B cell (primary cell): ENCODE results near the gene NID1. TPM values are rescaled to one million over a fixed set of nuclear protein-coding genes. Genes with fewer than 3 reads are reported as not detected.

Source experiments
- ATAC-seq: fragments of 200-7000 bp; cut with Tn5 transposase; one replicate; pipeline ENCODE4 v1.10.0; 2021; ENCODE audit warnings: low read depth, mild to moderate bottlenecking, moderate number of reproducible peaks, moderate library complexity
- CTCF ChIA-PET: fragments of 350-600 bp; sonication (Branson Sonifier 250); formaldehyde crosslinking; loops from one replicate; lab custom pipeline; 2021; ENCODE audit warnings: antibody characterized with exemption, inconsistent platforms; lab: Charles Lee
- POLR2A ChIA-PET: fragments of 350-600 bp; sonication (Branson Sonifier 250); formaldehyde crosslinking; loops from one replicate; lab custom pipeline; 2021; ENCODE audit warnings: antibody characterized with exemption; lab: Charles Lee
- DNase-seq: peaks from one replicate; pipeline ENCODE4 v3.0.0; 2013
- H2AFZ ChIP-seq: 2 replicates; pipeline ENCODE4 v1.6.1; 2012; ENCODE audit warnings: mild to moderate bottlenecking, low read depth, low read length; ENCODE audit not compliant: insufficient read depth, poor library complexity, severe bottlenecking
- H3K27ac ChIP-seq, 2 donors: 1 replicate in 1 of 2; 2 replicates in 1 of 2; pipeline ENCODE4 v1.5.1; 2012 to 2013; ENCODE audit warnings: low read length in 2 of 2, mild to moderate bottlenecking in 2 of 2, moderate library complexity in 1 of 2
- H3K27me3 ChIP-seq, 4 experiments: fragments of 200-600 bp in 1 of 4; sonication (generic) in 1 of 4; replicated peaks in 1 of 4; 1 replicate in 2 of 4; 2 replicates in 2 of 4; pipeline versions ENCODE4 v1.6.1 to v1.7.0; 2013 to 2016; ENCODE audit warnings: low read length in 3 of 4, mild to moderate bottlenecking in 2 of 4, mixed read lengths in 1 of 4, moderate library complexity in 1 of 4; ENCODE audit not compliant: insufficient read depth in 4 of 4, control insufficient read depth in 3 of 4; ENCODE audit errors: control extremely low read depth in 1 of 4
- H3K36me3 ChIP-seq, 2 experiments: replicated peaks in 1 of 2; 1 replicate in 1 of 2; 2 replicates in 1 of 2; pipeline versions ENCODE4 v1.6.1 to v1.7.1; 2013; ENCODE audit warnings: low read length in 1 of 2; ENCODE audit not compliant: insufficient read depth in 2 of 2, control insufficient read depth in 1 of 2; ENCODE audit errors: control extremely low read depth in 1 of 2, extremely low read depth in 1 of 2
- H3K4me1 ChIP-seq, 2 donors: fragments of 200-600 bp in 1 of 2; sonication (generic) in 1 of 2; 1 replicate in 1 of 2; 2 replicates in 1 of 2; pipeline versions ENCODE4 v1.5.1 to v1.6.1; 2013 to 2017; ENCODE audit warnings: low read length in 2 of 2; ENCODE audit not compliant: control insufficient read depth in 2 of 2, insufficient read depth in 2 of 2
- H3K4me2 ChIP-seq: replicated peaks from 2 replicates; pipeline ENCODE3; 2012; ENCODE audit warnings: mild to moderate bottlenecking, low read depth, low read length; ENCODE audit not compliant: poor library complexity, severe bottlenecking
- H3K4me3 ChIP-seq, 5 experiments: fragments of 200-600 bp in 1 of 5; sonication (generic) in 1 of 5; 1 replicate in 3 of 5; 2 replicates in 2 of 5; pipeline versions ENCODE4 v1.5.1 to v1.7.0; 2011 to 2016; ENCODE audit warnings: low read length in 4 of 5, mild to moderate bottlenecking in 4 of 5, low read depth in 2 of 5, control low read depth in 1 of 5, moderate library complexity in 1 of 5; ENCODE audit not compliant: insufficient read depth in 1 of 5; ENCODE audit errors: control extremely low read depth in 1 of 5, extremely low read depth in 1 of 5
- H3K79me2 ChIP-seq: fragments of 200-600 bp; sonication (generic); one replicate; pipeline ENCODE4 v1.6.0; 2016; ENCODE audit warnings: low read length; ENCODE audit not compliant: control insufficient read depth, insufficient read depth
- H3K9ac ChIP-seq: fragments of 200-600 bp; sonication (generic); 2 replicates; pipeline ENCODE4 v1.6.1; 2017; ENCODE audit warnings: mild to moderate bottlenecking, low read length, moderate library complexity
- H3K9me3 ChIP-seq, 3 donors: one replicate each; pipeline versions ENCODE4 v1.6.1 to v1.7.1; 2013; ENCODE audit warnings: low read length in 2 of 3; ENCODE audit not compliant: control insufficient read depth in 2 of 3, insufficient read depth in 1 of 3; ENCODE audit errors: control extremely low read depth in 1 of 3
- H4K20me1 ChIP-seq: 2 replicates; pipeline ENCODE4 v1.6.0; 2012; ENCODE audit warnings: mild to moderate bottlenecking, low read length; ENCODE audit not compliant: insufficient read depth, control insufficient read depth, poor library complexity, severe bottlenecking
- H3K27ac Mint-ChIP-seq: one replicate; pipeline ENCODE4 v1.8.0; 2021; ENCODE audit warnings: mixed read lengths
- H3K27me3 Mint-ChIP-seq: one replicate; pipeline ENCODE4 v1.8.0; 2021; ENCODE audit warnings: mixed read lengths
- H3K4me1 Mint-ChIP-seq: one replicate; pipeline ENCODE4 v1.8.0; 2021; ENCODE audit warnings: mixed read lengths
- H3K4me3 Mint-ChIP-seq: one replicate; pipeline ENCODE4 v1.8.0; 2021; ENCODE audit warnings: mixed read lengths
- H3K9me3 Mint-ChIP-seq: one replicate; pipeline ENCODE4 v1.8.0; 2022; ENCODE audit warnings: mixed read lengths; ENCODE audit not compliant: insufficient read depth
- EZH2 ChIP-seq: IDR thresholded peaks from 2 replicates; pipeline ENCODE4 v1.6.1; 2012; ENCODE audit warnings: borderline replicate concordance, low read depth, mild to moderate bottlenecking, moderate library complexity, low read length; ENCODE audit not compliant: insufficient read depth, poor library complexity, severe bottlenecking
- WGBS: methylation state at CpG from one replicate; pipeline ENCODE4 v1.1.5; 2013; ENCODE audit warnings: missing lambda C conversion rate; ENCODE audit not compliant: insufficient coverage; 5-methylcytosine and 5-hydroxymethylcytosine counted together
- intact Hi-C: fragments of 100-400 bp; cut with micrococcal nuclease; formaldehyde crosslinking; loops from one replicate; pipeline ENCODE4 v1.10.0; 2022
- polyA plus RNA-seq: library from polyadenylated mRNA; depleted of rRNA; stranded (reverse); fragments of >200 nt; gene quantifications from 2 replicates; pipeline ENCODE4 v1.2.3, GENCODE V29; 2012
- total RNA-seq, 2 donors: library from RNA; stranded (reverse); fragments of 120-200 nt in 1 of 2; gene quantifications; 1 replicate in 1 of 2; 2 replicates in 1 of 2; pipeline versions ENCODE4 v1.2.3 to v1.2.4, GENCODE V29; 2013 to 2022
- TF ChIP-seq, protein P1 (sequence below): fragments of 200-600 bp; IDR thresholded peaks from one replicate; pipeline ENCODE4 v1.8.0; 2022; ENCODE audit warnings: antibody characterized with exemption, mild to moderate bottlenecking

Gene NID1
- total and polyA plus RNA-seq, 2 donors (not counting 1 experiment from before 2014, with no cell fraction given): 0.06 TPM; not detected in 1

- Mint-ChIP-seq H3K9me3 (no peaks in the 10 kb centered on the region), H3K27me3 (peaks cover 32% of the 10 kb centered on the region), H3K4me3 (no peak overlapping the region), H3K27ac (no peak overlapping the region), H3K4me1 (no peaks in the 10 kb centered on the region)
- WGBS: no CpG with 5 or more reads among the region's 3 CpGs
- Histone ChIP-seq H2AFZ (no peak overlapping the region), H3K27ac (no peak overlapping the region), H3K27me3 (peaks cover 0 to 3% (median 0%) of the 10 kb centered on the region in 4 experiments), H3K4me2 (no peak overlapping the region), H3K9ac (no peak overlapping the region), H3K36me3 (no peaks in the 10 kb centered on the region), H3K4me3 (no peak overlapping the region), H3K4me1 (no peaks in the 10 kb centered on the region), H4K20me1 (no peaks in the 10 kb centered on the region), H3K79me2 (no peaks in the 10 kb centered on the region), H3K9me3 (peaks cover 0 to 10% (median 0%) of the 10 kb centered on the region in 3 donors)
- no peak for ATAC-seq
- DNase-seq: no peak
- intact Hi-C loops: no loop called here
- ChIA-PET POLR2A (no interaction called here), CTCF (no interaction called here)
- TF ChIP-seq EZH2: no peak
- TF ChIP-seq, protein P1, sequence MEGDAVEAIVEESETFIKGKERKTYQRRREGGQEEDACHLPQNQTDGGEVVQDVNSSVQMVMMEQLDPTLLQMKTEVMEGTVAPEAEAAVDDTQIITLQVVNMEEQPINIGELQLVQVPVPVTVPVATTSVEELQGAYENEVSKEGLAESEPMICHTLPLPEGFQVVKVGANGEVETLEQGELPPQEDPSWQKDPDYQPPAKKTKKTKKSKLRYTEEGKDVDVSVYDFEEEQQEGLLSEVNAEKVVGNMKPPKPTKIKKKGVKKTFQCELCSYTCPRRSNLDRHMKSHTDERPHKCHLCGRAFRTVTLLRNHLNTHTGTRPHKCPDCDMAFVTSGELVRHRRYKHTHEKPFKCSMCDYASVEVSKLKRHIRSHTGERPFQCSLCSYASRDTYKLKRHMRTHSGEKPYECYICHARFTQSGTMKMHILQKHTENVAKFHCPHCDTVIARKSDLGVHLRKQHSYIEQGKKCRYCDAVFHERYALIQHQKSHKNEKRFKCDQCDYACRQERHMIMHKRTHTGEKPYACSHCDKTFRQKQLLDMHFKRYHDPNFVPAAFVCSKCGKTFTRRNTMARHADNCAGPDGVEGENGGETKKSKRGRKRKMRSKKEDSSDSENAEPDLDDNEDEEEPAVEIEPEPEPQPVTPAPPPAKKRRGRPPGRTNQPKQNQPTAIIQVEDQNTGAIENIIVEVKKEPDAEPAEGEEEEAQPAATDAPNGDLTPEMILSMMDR: no peak
Observed at GRCh38 chr1:236044341-236044740, 20.5 kb downstream of the NID1 start.

- Histone ChIP-seq H4K20me1 (no peaks in the 10 kb centered on the region), H3K9me3 (peaks cover 0 to 10% (median 0%) of the 10 kb centered on the region in 3 donors), H3K4me2 (no peak overlapping the region), H3K27ac (no peak overlapping the region), H3K36me3 (no peaks in the 10 kb centered on the region), H3K4me3 (no peak overlapping the region), H3K27me3 (peaks cover 0 to 3% (median 0%) of the 10 kb centered on the region in 4 experiments), H3K9ac (no peak overlapping the region), H2AFZ (no peak overlapping the region), H3K79me2 (no peaks in the 10 kb centered on the region), H3K4me1 (no peaks in the 10 kb centered on the region)
- no peak for ATAC-seq
- CTCF ChIA-PET: no interaction called here
- H3K27ac Mint-ChIP-seq: no peak overlapping the region
- H3K4me1 Mint-ChIP-seq: no peaks in the 10 kb centered on the region
- WGBS: 94% methylated on average over 13 of the region's 17 CpGs
- intact Hi-C loops: no loop called here
- POLR2A ChIA-PET: no interaction called here
- DNase-seq: no peak
- peaks cover 27% of the 10 kb centered on the region for H3K27me3 Mint-ChIP-seq
- no peaks in the 10 kb centered on the region for H3K9me3 Mint-ChIP-seq
- H3K4me3 Mint-ChIP-seq: no peak overlapping the region
- TF ChIP-seq EZH2: no peak
- TF ChIP-seq, protein P1: no peak
Observed at GRCh38 chr1:236041631-236042618, 23.0 kb downstream of the NID1 start.
